ENCODE data around the gene MBOAT1.

- no peak for TF ChIP-seq CTCF (IDR thresholded peaks at IDR 0.05 in 4 of 5, conservative IDR thresholded peaks at IDR 0.05 in 1 of 5)
- no peak for TF ChIP-seq POLR2A (IDR thresholded peaks at IDR 0.05)
These were observed 94.8 kb downstream of the MBOAT1 start for GRCh38 chr6:20117474-20117873.

All from gastrocnemius medialis (tissue), 4 donors.